Right kidney (tissue), 1 donor: Measurements from ENCODE around the gene SIK3.
A peak's percentile ranks its signal among the peaks of the same experiment; 100 is the strongest.

Experiments
- DNase-seq: peaks from one replicate; pipeline ENCODE4 v3.0.0-alpha.2; 2016

Gene SIK3

DNA sequence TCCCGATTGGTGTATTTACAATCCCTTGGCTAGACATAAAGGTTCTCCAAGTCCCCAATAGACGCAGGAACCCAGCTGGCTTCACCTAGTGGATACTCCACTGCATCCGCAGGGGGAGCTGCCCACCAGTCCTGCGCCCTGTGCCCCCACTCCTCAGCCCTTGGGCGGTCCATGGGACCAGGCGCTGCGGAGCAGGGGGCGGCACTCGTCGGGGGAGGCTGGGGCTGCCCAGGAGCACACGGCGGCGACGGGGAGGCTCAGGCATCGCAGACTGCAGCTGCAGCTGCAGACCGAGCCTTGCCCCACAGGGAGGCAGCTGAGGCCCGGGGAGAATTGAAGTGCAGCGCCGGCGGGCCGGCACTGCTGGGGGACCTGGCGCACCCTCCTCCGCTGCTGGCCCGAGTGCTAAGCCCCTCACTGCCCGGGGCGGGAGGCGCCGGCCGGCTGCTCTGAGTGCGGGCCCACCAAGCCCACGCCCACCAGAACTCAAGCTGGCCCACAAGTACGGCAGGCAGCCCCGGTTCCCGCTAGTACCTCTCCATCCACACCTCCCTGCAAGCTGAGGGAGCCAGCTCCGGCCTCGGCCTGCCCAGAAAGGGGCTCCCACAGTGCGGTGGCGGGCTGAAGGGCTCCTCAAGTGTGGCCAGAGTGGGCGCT, 12.2 kb upstream of the SIK3 start:
- no peak for DNase-seq

- no peak for DNase-seq
Observed at GRCh38 chr11:117107701-117108590, 9.7 kb upstream of the SIK3 start.

- DNase-seq = no peak
Observed at GRCh38 chr11:117100556-117100955, 2.3 kb upstream of the SIK3 start.

DNA sequence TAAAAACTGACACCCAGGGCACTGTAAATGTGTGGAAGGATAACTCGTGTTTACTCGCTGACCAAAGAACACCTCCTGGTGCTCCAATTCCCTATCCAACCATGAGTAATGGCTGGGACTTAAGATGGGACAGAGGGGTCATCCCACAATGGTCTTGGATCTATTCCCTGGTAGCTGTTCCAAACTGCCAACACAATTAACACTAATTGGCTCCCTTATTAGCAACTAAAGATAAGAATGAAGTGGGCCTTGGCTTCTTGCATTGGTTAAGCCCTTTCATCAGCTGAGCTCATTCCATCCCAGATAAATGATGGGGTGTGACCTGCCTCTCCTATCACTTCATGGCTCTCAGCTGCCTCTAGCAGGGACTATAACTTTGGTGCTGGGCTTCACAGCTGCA, 1.5 kb upstream of the SIK3 start:
- DNase-seq = no peak

GRCh38 chr11:117097389-117098268, 599 bp downstream of the SIK3 start:
- DNase-seq = peak; percentile 81

GRCh38 chr11:117097014-117097388, 1.2 kb downstream of the SIK3 start:
- peak; percentile 28 for DNase-seq

GRCh38 chr11:117096201-117096991, 1.8 kb downstream of the SIK3 start:
- peak; percentile 31 for DNase-seq

GRCh38 chr11:117095284-117096161, 2.7 kb downstream of the SIK3 start:
- DNase-seq = no peak

DNA sequence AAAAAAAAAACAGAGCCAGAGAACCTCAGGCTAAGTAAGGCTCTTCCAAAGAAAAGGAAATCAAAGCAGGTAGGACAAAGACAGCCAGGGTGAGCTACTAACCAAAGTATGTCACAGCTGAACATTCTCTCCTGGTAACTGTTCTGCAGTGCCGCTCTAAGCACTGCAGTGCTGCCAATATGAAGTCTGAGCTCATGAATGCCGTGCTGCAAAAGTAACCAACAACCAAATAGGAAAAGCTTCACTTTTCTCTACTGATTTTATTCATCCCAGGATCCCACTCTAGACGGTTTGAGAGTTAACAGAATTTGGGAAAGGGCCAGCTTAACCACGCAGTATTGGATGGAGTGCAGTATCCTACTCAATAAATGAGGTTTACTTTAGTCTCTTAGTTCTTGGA, 3.5 kb downstream of the SIK3 start:
- no peak for DNase-seq

DNA sequence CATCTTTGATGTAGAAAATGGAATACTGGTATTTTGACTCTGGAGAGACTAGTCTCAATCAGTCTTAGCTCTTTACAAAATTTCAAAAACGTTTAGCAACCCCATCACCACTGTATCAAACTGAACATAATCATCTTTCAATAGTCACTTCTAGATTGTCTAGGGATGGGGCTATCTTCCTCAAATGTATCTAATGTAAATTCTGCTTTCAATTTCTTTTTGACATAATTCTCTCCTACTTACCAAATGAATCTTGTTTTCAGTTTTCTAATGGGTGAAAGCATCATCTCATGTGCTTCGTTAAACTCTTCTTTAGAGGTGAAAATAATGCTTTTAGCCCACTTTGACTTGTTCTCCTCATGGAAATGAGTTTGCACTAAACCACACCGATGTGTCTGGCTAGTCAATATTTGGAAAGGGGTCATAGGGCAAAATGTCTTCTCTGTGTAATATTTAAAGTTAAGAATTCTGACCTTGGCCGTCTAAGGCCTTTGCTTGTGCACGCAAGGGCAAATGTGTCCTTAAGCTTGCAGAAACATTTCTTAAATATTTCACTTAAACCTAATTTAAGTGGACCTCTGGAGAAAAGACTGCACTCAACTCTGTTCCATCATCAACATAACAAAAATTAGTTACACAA, 5.2 kb downstream of the SIK3 start:
- DNase-seq = no peak

- no peak for DNase-seq
Observed at GRCh38 chr11:117091753-117092477, 6.3 kb downstream of the SIK3 start.

DNA sequence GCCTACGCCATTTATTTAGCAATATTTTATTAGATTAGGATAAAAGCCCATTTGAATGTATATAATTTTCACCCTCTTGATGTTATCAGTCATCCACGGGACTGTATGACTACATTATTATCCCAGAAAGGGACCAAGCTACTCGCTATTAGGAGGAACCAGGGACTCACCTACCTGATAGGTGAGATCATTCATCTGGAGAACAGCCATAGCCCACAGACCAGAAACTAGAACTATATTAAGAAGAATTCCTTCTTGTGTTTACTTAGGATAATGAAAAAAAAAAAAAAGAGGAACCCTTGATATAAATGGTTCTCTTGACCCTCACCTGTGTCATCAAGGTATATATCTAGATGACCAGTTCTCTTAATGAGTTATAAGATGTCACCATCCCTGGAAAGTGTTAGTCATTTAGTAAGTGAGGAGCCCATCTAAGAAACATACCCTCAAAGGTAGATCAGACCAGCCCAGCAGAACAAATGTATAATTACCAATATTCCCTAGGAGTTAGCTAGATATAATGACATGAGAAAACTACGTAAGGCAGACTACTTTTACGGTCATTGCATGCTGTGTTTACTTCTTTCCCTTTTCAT, 8.0 kb downstream of the SIK3 start:
- no peak for DNase-seq

GRCh38 chr11:117089685-117090084, 8.5 kb downstream of the SIK3 start:
- DNase-seq = no peak

DNA sequence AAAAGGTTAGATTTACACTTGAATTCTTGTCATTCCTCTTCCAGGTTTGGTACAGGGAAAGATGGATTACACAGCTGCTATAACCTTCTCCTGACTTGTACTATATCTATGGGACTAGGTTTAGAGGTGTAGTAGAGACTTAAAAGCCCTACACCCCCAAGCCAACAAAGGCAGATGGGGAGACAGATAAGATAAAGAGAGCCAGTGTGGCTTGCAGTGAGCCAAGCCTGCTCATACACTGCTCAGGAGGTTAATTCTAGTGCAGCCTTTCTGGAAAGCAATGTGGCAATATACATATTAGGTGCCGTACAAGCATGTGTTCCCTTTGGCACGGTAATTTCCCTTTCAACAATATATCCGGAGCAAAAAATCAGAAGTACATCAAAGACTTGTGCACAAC, 10.8 kb downstream of the SIK3 start:
- DNase-seq = no peak

- DNase-seq = no peak
Observed at GRCh38 chr11:117084992-117085391, 13.2 kb downstream of the SIK3 start.

DNA sequence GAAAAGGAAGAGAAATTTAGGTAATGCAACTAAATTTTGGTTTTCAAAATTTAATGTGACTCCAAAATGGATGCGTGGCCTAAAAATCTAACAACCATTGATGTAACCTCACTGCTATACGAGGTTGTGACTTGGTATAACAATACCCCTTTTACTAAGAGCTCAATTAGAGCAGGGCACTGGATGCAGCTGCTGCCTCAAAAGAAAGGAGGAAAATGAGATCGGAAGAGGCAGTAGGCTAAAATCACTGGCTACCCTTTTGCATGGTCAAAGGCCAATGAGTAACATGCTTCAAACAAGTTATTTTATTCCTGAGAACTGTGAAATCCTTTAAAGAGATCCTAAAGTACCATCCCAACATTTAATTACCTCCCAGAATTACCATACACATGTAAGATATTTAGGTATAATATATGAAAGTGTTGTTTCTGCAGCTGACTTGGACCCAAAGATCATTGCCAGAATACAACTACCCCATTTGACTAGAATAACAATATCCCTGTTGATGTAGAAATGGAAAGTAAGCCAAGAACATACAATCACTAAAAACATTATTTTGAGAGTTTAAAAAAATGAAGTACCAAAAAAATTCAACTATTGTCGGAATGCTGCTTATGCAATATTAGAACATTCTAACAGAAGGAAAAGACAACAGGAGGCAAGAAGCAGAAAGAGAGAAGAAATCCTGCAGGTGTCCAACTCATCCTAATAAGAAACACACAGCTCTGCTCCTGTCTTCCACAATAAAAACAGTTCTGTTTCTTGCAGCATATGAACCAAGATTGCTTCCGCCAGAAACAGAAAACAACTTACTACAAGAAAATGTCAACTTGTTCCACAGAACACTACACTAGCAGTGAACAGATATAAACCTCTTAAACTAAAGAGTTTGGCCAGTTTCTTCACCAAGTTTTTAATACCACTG, 15.0 kb downstream of the SIK3 start:
- DNase-seq = no peak

GRCh38 chr11:117081908-117082307, 16.3 kb downstream of the SIK3 start:
- no peak for DNase-seq

GRCh38 chr11:117080370-117080769, 17.9 kb downstream of the SIK3 start:
- no peak for DNase-seq
